ENCODE data around the gene PPCDC.
A peak's percentile ranks its signal among the peaks of the same experiment; 100 is the strongest.

Gene PPCDC

GRCh38 chr15:75048394-75048793 lies 25.0 kb downstream of the PPCDC start:
- no peak for DNase-seq

- DNase-seq, result no peak
Measured at GRCh38 chr15:75049392-75049791, 26.0 kb downstream of the PPCDC start.

- no peak for DNase-seq
Measured at GRCh38 chr15:75050283-75050682, 26.9 kb downstream of the PPCDC start.

DNA sequence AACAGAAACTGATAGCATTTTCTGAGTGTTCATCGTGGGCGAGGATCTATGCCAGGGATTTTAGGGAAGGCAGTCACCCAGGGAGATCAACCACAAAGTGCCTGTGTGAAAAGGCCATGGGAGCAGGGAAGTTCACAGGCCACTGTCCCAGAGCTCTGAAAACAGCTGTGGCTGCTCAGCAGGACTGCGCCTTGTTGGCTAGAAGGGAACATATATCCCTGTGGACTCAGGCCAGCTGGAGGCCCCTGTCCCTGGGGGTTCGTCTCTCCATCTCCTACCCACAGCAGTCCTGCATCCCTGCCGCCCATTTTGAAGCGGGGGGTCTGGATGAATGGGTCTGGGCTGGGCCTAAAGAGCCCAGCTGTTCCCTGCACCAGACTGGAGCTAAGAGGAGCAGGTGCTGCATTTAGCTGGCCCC lies 27.8 kb downstream of the PPCDC start:
- no peak for DNase-seq

DNA sequence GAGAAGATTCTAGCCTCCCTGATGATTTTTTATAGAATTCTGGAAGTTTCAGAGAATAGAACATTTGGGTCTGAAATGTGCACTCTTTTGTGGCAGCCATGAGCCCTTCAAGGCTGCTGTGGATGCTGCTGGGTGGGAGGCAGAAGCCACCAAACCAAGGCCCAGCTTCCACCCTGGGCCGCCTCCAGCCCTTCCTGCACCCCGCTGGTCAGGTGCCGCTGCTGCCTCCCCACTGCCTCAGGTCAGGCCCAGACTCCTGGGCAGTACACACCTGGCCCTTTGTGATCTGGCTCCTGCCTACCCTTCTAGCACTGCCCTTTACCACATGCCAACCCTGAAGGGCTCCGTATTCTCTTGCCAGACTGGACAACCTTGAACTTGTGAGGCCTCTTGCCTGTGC lies 28.3 kb downstream of the PPCDC start:
- no peak for DNase-seq

GRCh38 chr15:75052972-75053747 lies 29.8 kb downstream of the PPCDC start:
- DNase-seq, result no peak

GRCh38 chr15:75053748-75054125 lies 30.3 kb downstream of the PPCDC start:
- no peak for DNase-seq

- no peak for DNase-seq
Measured at GRCh38 chr15:75054172-75054897, 30.9 kb downstream of the PPCDC start.

GRCh38 chr15:75056036-75056435 lies 32.6 kb downstream of the PPCDC start:
- DNase-seq, result no peak

DNA sequence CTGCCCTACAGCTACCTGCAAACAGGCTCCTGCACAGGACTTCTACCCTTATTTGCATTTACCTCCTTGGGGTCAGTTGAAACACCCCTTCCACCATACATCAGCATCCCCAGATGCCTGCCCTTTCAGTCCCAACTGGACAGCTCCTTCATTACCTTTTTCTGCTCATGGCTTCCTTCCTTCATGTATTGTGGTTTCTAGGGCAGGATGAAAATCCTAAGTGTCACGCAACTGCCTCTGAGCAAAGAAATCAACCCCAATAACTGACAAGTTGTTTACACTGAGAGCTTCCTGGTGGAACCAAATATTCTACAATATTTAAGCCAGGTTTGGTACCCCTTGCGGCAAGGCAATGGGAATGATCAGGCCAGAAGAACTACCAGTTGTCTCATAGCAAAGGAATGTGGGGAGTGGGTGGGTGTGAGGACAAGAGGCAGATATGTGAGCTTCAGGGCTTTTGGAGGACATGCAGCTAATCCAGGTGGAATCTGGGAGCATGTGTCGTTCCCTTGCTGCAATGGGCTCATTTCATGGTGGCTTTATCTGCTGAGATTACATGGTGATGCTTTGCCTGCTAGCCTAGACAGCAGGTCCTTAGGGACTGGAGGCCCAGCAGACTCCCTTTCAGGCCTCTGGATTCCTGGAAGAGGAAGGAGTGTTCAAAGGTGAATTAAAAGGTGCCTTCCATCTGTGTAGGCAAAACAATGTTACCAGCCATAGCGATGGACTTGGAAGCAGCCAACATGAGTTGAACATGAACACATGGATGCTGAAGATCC lies 34.9 kb downstream of the PPCDC start:
- peak; percentile 6 for DNase-seq

DNA sequence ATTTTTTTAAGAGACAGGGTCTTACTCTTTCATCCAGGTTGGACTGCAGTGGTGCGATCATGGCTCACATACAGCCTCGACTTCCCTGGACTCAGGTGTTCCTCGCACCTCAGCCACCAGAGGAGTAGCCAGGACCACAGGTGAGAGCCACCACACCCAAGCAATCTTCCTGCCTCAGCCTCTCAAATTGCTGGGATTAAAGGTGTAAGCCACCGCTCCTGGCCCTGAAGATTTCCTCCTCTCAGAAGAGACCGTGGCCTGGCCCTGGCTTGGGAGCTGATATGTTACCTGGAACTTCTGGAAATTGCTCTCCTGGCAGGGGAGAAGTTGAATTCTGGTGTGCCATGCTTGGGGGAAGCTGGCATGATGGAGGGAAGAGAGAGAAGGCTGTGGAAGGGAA lies 36.2 kb downstream of the PPCDC start:
- DNase-seq, result peak; percentile 10

DNA sequence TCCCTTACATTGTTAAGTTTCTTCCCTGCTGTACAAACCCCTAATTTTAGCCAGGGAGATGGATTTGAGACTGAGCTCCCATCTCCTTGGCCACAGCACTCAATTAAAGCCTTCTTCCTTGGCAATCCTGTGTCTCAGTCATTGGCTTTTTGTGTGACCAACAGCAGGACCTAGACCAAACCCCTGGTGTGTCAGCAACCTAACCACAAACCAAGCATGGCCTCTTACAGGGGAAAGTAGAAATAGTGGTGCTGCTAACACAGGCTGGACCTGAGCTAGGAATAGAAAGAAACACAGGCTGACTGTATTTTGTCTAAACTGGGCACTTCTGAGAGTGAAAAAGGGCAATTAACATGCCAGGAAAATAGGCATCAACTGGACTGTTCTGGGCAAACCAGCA lies 37.9 kb downstream of the PPCDC start:
- no peak for DNase-seq

- no peak for DNase-seq
Measured at GRCh38 chr15:75062706-75063105, 39.3 kb downstream of the PPCDC start.

DNA sequence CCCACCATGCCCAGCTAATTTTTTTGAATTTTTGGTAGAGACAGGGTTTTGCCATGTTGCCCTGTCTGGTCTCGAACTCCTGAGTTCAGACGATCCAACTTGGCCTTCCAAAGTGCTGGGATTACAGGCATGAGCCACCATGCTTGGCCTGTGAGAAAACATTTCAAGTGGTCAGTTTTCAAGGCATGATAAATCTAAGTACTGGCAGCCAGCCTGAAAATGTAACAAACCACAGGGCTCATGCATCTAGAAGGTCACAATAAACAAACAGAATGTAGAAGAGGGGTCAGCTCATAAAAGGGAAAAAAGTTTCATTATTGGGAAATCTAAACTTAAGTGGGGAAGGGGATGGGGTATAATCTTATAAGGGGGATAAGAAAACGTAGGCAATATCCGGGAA lies 39.9 kb downstream of the PPCDC start:
- DNase-seq, result no peak

GRCh38 chr15:75063889-75064288 lies 40.5 kb downstream of the PPCDC start:
- no peak for DNase-seq

- no peak for DNase-seq
Measured at GRCh38 chr15:75064846-75065245, 41.5 kb downstream of the PPCDC start.

DNA sequence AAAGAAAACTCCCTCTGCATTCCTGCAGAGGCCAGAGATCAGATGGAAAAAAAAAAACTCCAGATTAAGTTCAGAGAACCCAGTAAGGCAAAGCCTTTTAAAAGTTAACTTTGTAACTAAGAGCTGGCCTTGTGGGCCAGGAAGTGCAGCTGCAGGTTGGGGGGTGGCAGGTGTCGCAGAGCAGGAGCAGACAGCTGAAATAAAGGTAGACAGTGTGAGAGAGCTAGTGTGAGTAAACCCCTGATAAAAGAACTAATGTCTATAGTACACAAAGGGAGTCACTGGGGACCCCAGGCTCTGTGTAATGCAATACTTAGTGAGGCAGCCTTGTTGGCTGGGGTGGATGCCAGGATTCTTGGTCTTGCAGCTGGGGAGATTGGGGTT lies 42.1 kb downstream of the PPCDC start:
- peak; percentile 20 for DNase-seq

DNA sequence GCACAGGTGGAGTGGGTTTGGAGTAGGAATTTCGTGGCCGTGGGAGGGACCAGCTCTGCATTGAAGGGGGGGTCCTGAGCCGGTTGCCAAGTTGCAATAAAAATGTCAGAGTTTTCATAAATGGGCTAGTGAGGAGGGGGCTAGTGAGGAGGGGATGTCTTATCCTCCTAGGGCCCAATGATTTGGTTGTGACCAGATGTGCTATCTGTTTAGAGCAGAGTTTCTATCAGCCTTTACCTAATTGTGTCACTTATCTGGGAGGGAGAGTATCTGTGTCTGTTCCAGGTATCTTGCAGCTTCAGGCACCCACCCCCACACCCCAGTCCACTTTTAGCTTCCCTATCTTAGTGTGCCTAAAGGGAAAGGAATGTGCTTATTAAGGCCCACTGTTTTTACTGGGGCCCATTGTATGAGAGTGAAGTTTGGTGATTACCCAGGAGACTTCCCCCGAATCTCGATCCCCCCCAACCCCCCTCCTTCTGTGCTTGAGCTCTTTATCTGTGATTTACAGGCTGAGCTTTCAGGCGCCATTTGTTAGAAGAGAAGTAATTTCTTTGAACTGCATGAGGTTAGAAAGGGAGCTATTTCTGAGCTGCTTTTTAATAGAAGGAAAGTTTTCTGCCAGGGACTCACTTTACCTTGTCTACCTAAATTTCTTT lies 42.6 kb downstream of the PPCDC start:
- DNase-seq, result peak; percentile 15

DNA sequence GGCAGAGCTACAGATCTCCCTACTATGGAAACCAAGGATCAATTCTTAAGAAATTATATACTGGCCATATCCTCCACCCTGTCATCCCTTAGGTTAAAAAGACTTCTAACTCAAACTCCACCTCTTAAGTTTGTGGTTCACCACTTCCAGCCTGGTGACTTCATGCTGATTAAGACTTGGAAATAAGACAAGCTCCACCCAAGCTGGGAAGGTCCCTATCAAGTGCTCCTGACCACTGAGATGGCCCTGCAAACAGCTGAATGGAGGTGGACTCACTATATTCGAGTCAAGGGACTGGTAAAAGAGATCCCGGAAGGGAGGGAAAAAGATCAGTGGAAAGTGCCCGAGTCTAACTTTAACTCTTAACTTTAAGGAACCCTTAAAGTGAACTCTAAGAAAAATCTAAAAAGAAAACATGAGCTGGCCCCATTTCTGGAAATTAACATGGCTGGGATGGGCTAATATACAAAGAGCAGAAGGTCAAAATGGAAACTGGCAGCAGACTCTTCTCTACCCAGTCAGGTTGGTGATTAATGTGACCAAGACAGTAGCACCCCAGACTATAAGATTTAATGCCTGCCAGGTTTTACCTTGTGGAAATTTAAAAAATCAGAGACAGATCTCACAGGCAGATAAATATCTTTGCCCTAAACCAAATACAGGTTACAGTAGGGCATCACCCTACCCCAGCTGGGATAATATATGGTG lies 43.9 kb downstream of the PPCDC start:
- peak; percentile 63 for DNase-seq

DNA sequence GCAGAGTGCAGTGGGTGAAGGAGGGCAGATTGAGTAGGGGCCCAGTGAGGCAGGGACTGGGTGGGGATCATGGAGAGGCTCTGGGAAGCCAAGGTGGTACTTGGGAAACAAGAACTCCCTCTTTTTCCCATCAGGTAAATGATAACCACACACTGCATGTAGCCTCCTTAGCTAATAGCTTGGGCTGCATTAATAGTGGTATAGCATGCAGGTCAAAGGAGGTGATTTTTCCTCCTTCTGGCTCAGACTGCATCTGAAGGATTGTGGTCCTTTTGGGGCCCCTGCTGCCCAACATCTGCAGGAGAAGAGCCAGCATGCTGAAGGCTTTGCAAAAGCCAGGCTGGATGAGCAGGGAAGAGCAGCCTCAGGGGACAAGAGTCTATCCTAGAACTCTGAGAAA lies 45.4 kb downstream of the PPCDC start:
- DNase-seq, result peak; percentile 17

GRCh38 chr15:75069301-75069925 lies 46.0 kb downstream of the PPCDC start:
- DNase-seq, result peak; percentile 23

DNA sequence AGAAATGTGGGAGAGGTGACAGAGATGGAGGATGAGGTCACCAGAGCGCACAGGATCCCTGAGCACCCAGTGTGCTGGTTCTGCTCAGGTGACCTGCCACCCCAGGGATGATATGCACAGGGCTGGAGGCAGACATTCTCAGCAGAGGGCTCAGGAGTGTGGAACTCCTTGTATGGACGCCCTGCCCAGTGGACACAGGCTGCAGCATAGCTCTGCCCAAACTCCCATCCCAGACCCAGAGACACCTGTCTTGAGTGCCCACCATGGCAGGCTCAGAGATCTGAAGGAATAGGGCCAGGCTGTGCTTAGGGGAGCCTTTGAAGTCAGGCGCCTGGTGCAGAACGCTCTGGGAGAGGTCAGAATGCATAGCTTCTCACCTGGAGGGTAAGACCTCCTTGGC lies 47.3 kb downstream of the PPCDC start:
- peak; percentile 20 for DNase-seq
